Liver (tissue), 3 donors: ENCODE data around the gene NLRC5.

Experiments
- EGR1 ChIP-seq, 2 donors: IDR thresholded peaks; 2 replicates each; pipeline ENCODE4 v1.6.1; 2016 to 2018; ENCODE audit warnings: antibody characterized with exemption in 2 of 2, low read depth in 2 of 2
- FOXA1 ChIP-seq: IDR thresholded peaks from 2 replicates; pipeline ENCODE4 v1.6.1; 2016; ENCODE audit warnings: antibody characterized with exemption
- HNF4A ChIP-seq, 2 donors: conservative IDR thresholded peaks; 2 replicates each; pipeline ENCODE4 v1.6.1; 2016; ENCODE audit warnings: antibody characterized with exemption in 2 of 2, mild to moderate bottlenecking in 2 of 2
- HNF4G ChIP-seq: IDR thresholded peaks from 2 replicates; pipeline ENCODE4 v1.6.1; 2016; ENCODE audit warnings: antibody characterized with exemption
- JUND ChIP-seq, 2 donors: IDR thresholded peaks; 2 replicates each; pipeline ENCODE4 v1.6.1; 2016; ENCODE audit warnings: antibody characterized with exemption in 2 of 2
- MAX ChIP-seq: IDR thresholded peaks from 2 replicates; pipeline ENCODE4 v1.6.1; 2016; ENCODE audit warnings: antibody characterized with exemption
- RAD21 ChIP-seq, 2 donors: IDR thresholded peaks; 2 replicates each; pipeline ENCODE4 v1.6.1; 2016; ENCODE audit warnings: antibody characterized with exemption in 2 of 2, mild to moderate bottlenecking in 2 of 2
- TAF1 ChIP-seq: conservative IDR thresholded peaks from 2 replicates; pipeline ENCODE4 v1.6.1; 2016; ENCODE audit warnings: antibody characterized with exemption, mild to moderate bottlenecking
- YY1 ChIP-seq: IDR thresholded peaks from 2 replicates; pipeline ENCODE4 v1.6.1; 2016; ENCODE audit warnings: antibody characterized with exemption, mild to moderate bottlenecking
- TF ChIP-seq, protein P1 (sequence below): fragments of 150-350 bp; IDR thresholded peaks from 2 replicates; pipeline ENCODE4 v1.5.1; 2017; ENCODE audit warnings: improper control_type of control experiment, low read depth, low read length; ENCODE audit not compliant: missing input control
- donor health status: healthy.
- donor health status: healthy.

DNA sequence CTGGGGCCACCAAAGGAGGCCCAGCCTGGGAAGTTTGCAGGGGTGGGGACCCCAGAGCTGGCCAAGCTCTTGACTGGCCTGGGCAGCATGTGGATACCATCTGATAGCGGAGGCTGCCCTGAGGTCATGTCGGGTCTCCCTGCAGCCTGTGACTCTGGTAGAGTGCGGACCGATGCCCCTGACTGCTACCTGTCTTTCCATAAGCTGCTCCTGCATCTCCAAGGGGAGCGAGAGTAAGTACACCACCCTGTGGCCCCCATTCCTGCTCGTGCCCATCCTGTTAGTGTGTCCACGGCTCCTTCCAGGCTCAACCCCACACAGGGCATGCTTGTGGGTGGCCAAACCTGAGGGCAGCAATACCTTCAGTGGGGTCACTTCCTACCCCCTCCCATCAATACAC, 19.6 kb upstream of the NLRC5 start:
- TF ChIP-seq, protein P1, sequence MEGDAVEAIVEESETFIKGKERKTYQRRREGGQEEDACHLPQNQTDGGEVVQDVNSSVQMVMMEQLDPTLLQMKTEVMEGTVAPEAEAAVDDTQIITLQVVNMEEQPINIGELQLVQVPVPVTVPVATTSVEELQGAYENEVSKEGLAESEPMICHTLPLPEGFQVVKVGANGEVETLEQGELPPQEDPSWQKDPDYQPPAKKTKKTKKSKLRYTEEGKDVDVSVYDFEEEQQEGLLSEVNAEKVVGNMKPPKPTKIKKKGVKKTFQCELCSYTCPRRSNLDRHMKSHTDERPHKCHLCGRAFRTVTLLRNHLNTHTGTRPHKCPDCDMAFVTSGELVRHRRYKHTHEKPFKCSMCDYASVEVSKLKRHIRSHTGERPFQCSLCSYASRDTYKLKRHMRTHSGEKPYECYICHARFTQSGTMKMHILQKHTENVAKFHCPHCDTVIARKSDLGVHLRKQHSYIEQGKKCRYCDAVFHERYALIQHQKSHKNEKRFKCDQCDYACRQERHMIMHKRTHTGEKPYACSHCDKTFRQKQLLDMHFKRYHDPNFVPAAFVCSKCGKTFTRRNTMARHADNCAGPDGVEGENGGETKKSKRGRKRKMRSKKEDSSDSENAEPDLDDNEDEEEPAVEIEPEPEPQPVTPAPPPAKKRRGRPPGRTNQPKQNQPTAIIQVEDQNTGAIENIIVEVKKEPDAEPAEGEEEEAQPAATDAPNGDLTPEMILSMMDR, result no peak
- no peak for TF ChIP-seq HNF4A (conservative IDR thresholded peaks at IDR 0.05)
- no peak for TF ChIP-seq HNF4G
- no peak for TF ChIP-seq JUND (IDR thresholded peaks at IDR 0.05)
- TF ChIP-seq RAD21 (IDR thresholded peaks at IDR 0.05), result no peak
- no peak for TF ChIP-seq TAF1
- TF ChIP-seq FOXA1, result no peak
- TF ChIP-seq EGR1 (IDR thresholded peaks at IDR 0.05; ENCODE audit: low read depth in 2 of 2), result no peak
- no peak for TF ChIP-seq MAX
- no peak for TF ChIP-seq YY1
